T-helper 1 cell (primary cell): ENCODE data around the gene OR2L13.
"Not testable (repeated sequence)": the region's sequence is repeated elsewhere in the genome, so short reads cannot be mapped to it uniquely, and the experiment has no call there.

ENCODE experiments used
- DNase-seq, 5 donors: peaks; one replicate each; pipeline ENCODE4 v3.0.0-alpha.2; 2012 to 2020
- total RNA-seq, 4 donors: gene quantifications; one replicate each; lab custom pipeline; 2026; lab: John Stamatoyannopoulos, UW

OR2L13 gene
- 0 to 0.08 (median 0) reads per million in 4 donors for total RNA-seq

- no peak for DNase-seq
These were observed at the start of gene OR2L13 for GRCh38 chr1:248094884-248095283. Gene OR2L13 (plus strand): TSS chr1:248095184. CDS start chr1:248099376, 4,192 bp downstream.

GRCh38 chr1:248045209-248045608 lies 49.8 kb upstream of the OR2L13 start:
- DNase-seq: no peak

GRCh38 chr1:248046536-248046935 lies 48.4 kb upstream of the OR2L13 start, which contains the start of gene OR2L3:
Gene OR2L3 (plus strand): TSS chr1:248046836. CDS start chr1:248060682, 13,846 bp downstream.
- DNase-seq: no peak

GRCh38 chr1:248047008-248047407 lies 48.0 kb upstream of the OR2L13 start:
- no peak for DNase-seq

GRCh38 chr1:248054671-248055070 lies 40.3 kb upstream of the OR2L13 start:
- no peak for DNase-seq

- no peak for DNase-seq
These were observed 39.7 kb upstream of the OR2L13 start for GRCh38 chr1:248055261-248055660.

GRCh38 chr1:248065071-248065470 lies 29.9 kb upstream of the OR2L13 start:
- no peak for DNase-seq

- DNase-seq: no peak
These were observed 29.4 kb upstream of the OR2L13 start for GRCh38 chr1:248065604-248066003.

- DNase-seq: not testable (repeated sequence)
These were observed 11.1 kb upstream of the OR2L13 start for GRCh38 chr1:248083864-248084263.

- no peak for DNase-seq
These were observed 3.5 kb downstream of the OR2L13 start for GRCh38 chr1:248098529-248098928.

GRCh38 chr1:248102847-248103246 lies 7.9 kb downstream of the OR2L13 start:
- DNase-seq: no peak

- DNase-seq: no peak
These were observed 16.2 kb downstream of the OR2L13 start for GRCh38 chr1:248111157-248111556.

- no peak for DNase-seq
These were observed 19.9 kb downstream of the OR2L13 start for GRCh38 chr1:248114890-248115289.

GRCh38 chr1:248127653-248128052 lies 32.7 kb downstream of the OR2L13 start:
- DNase-seq: no peak

- no peak for DNase-seq
These were observed 41.8 kb downstream of the OR2L13 start for GRCh38 chr1:248136811-248137210.

GRCh38 chr1:248140846-248141245 lies 45.9 kb downstream of the OR2L13 start:
- DNase-seq: no peak

GRCh38 chr1:248143311-248143710 lies 48.3 kb downstream of the OR2L13 start:
- no peak for DNase-seq

GRCh38 chr1:248144513-248145198 lies 49.7 kb downstream of the OR2L13 start, which contains the start of gene OR2M5:
Gene OR2M5 (plus strand): TSS chr1:248145148. CDS start chr1:248145148, 0 bp downstream.
- DNase-seq: no peak
